Stimulated activated CD8-positive, alpha-beta memory T cell treated with anti-CD3 and anti-CD28 coated beads, Interleukin-15, amount 100 ng/mL, for 24 hours (primary cell): ENCODE data around the gene CYP26C1.

Experiments used
- DNase-seq: peaks from one replicate; pipeline ENCODE4 v3.0.0-alpha.2; 2020; ENCODE audit warnings: low read depth

The CYP26C1 gene

GRCh38 chr10:93059975-93060886 lies at the start of gene CYP26C1:
Gene CYP26C1 (plus strand): TSS chr10:93060798. CDS start chr10:93061264, 466 bp downstream.
- DNase-seq = no peak

GRCh38 chr10:93015722-93016121 lies 44.9 kb upstream of the CYP26C1 start:
- no peak for DNase-seq

- no peak for DNase-seq
Observed at GRCh38 chr10:93023013-93023650, 37.5 kb upstream of the CYP26C1 start.

GRCh38 chr10:93026072-93026471 lies 34.5 kb upstream of the CYP26C1 start:
- DNase-seq = no peak

GRCh38 chr10:93027508-93027907 lies 33.1 kb upstream of the CYP26C1 start:
- DNase-seq = no peak

- DNase-seq = no peak
Observed at GRCh38 chr10:93028883-93029282, 31.7 kb upstream of the CYP26C1 start.

- no peak for DNase-seq
Observed at GRCh38 chr10:93030409-93030808, 30.2 kb upstream of the CYP26C1 start.

- DNase-seq = no peak
Observed at GRCh38 chr10:93032105-93032808, 28.3 kb upstream of the CYP26C1 start.

GRCh38 chr10:93032809-93033137 lies 27.8 kb upstream of the CYP26C1 start:
- no peak for DNase-seq

- no peak for DNase-seq
Observed at GRCh38 chr10:93034426-93034825, 26.2 kb upstream of the CYP26C1 start.

GRCh38 chr10:93039110-93039509 lies 21.5 kb upstream of the CYP26C1 start:
- no peak for DNase-seq

GRCh38 chr10:93039721-93040120 lies 20.9 kb upstream of the CYP26C1 start:
- DNase-seq = no peak

GRCh38 chr10:93054486-93054885 lies 6.1 kb upstream of the CYP26C1 start:
- DNase-seq = no peak

GRCh38 chr10:93058139-93058538 lies 2.5 kb upstream of the CYP26C1 start:
- DNase-seq = no peak

- no peak for DNase-seq
Observed at GRCh38 chr10:93060887-93061593, 442 bp downstream of the CYP26C1 start.

GRCh38 chr10:93061594-93062513 lies 1.3 kb downstream of the CYP26C1 start:
- DNase-seq = no peak

GRCh38 chr10:93062514-93063143 lies 2.0 kb downstream of the CYP26C1 start:
- DNase-seq = no peak

- no peak for DNase-seq
Observed at GRCh38 chr10:93063144-93063976, 2.8 kb downstream of the CYP26C1 start.

GRCh38 chr10:93063977-93064660 lies 3.5 kb downstream of the CYP26C1 start:
- no peak for DNase-seq
